ENCODE data around the gene MMP12. TPM values are rescaled to one million over a fixed set of nuclear protein-coding genes. Genes with fewer than 3 reads are reported as not detected.
"Not testable (repeated sequence)": the region's sequence is repeated elsewhere in the genome, so short reads cannot be mapped to it uniquely, and the experiment has no call there.

MMP12 gene
- total RNA-seq, 1 donor from 2014 or later, result not detected

- TF ChIP-seq, protein P1, sequence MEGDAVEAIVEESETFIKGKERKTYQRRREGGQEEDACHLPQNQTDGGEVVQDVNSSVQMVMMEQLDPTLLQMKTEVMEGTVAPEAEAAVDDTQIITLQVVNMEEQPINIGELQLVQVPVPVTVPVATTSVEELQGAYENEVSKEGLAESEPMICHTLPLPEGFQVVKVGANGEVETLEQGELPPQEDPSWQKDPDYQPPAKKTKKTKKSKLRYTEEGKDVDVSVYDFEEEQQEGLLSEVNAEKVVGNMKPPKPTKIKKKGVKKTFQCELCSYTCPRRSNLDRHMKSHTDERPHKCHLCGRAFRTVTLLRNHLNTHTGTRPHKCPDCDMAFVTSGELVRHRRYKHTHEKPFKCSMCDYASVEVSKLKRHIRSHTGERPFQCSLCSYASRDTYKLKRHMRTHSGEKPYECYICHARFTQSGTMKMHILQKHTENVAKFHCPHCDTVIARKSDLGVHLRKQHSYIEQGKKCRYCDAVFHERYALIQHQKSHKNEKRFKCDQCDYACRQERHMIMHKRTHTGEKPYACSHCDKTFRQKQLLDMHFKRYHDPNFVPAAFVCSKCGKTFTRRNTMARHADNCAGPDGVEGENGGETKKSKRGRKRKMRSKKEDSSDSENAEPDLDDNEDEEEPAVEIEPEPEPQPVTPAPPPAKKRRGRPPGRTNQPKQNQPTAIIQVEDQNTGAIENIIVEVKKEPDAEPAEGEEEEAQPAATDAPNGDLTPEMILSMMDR (IDR thresholded peaks at IDR 0.05), result no peak
- H3K9me3 Mint-ChIP-seq (ENCODE audit: unreplicated experiment), result no peaks in the 10 kb centered on the region
- peak overlapping the region; percentile 50 for H3K27ac Mint-ChIP-seq (ENCODE audit: unreplicated experiment)
- no peaks in the 10 kb centered on the region for H3K36me3 Mint-ChIP-seq (ENCODE audit: unreplicated experiment)
- no peak overlapping the region for H3K4me3 Mint-ChIP-seq (ENCODE audit: unreplicated experiment)
- peaks cover 27% of the 10 kb centered on the region for H3K27me3 Mint-ChIP-seq (ENCODE audit: unreplicated experiment)
- peaks cover 23% of the 10 kb centered on the region for H3K4me1 Mint-ChIP-seq (ENCODE audit: unreplicated experiment)
- DNase-seq (ENCODE audit: extremely low spot score, unreplicated experiment), result peak; percentile 86
These were observed 12.2 kb upstream of the MMP12 start for GRCh38 chr11:102886999-102887398.

- Mint-ChIP-seq H3K9me3 (ENCODE audit: unreplicated experiment) (no peaks in the 10 kb centered on the region), H3K4me3 (ENCODE audit: unreplicated experiment) (no peak overlapping the region), H3K27me3 (ENCODE audit: unreplicated experiment) (no peaks in the 10 kb centered on the region), H3K36me3 (ENCODE audit: unreplicated experiment) (no peaks in the 10 kb centered on the region), H3K4me1 (ENCODE audit: unreplicated experiment) (peaks cover 23% of the 10 kb centered on the region), H3K27ac (ENCODE audit: unreplicated experiment) (no peak overlapping the region)
- TF ChIP-seq, protein P1 (IDR thresholded peaks at IDR 0.05), result no peak
- no peak for DNase-seq (ENCODE audit: extremely low spot score, unreplicated experiment)
These were observed 8.4 kb upstream of the MMP12 start for GRCh38 chr11:102883141-102883540.

GRCh38 chr11:102882389-102883024 lies 7.7 kb upstream of the MMP12 start:
- Mint-ChIP-seq H3K4me3 (ENCODE audit: unreplicated experiment) (no peak overlapping the region), H3K27me3 (ENCODE audit: unreplicated experiment) (peaks cover 2% of the 10 kb centered on the region), H3K27ac (ENCODE audit: unreplicated experiment) (no peak overlapping the region), H3K9me3 (ENCODE audit: unreplicated experiment) (no peaks in the 10 kb centered on the region), H3K36me3 (ENCODE audit: unreplicated experiment) (no peaks in the 10 kb centered on the region), H3K4me1 (ENCODE audit: unreplicated experiment) (peaks cover 23% of the 10 kb centered on the region)
- DNase-seq (ENCODE audit: extremely low spot score, unreplicated experiment), result no peak
- TF ChIP-seq, protein P1 (IDR thresholded peaks at IDR 0.05), result no peak

DNA sequence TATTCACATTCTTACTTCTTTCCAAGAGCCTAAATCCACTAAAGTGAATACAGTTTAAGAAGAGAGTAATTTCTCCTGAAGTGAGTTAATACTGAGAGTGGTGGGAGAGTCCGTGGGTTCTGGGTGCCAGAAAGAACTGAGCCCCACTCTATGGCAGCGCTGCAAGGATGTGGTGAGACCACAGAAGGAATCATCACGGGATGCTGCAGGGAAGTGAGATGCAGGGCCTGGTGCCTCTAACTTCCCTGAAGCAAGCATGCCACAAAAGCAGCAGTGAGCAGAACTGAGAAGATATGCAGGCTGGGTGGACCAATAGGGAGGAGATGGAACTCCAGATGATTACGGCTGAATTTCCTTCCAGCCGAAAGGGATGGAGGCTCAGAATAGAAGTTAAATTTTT lies 5.0 kb upstream of the MMP12 start:
- DNase-seq (ENCODE audit: extremely low spot score, unreplicated experiment), result no peak
- peaks cover 10% of the 10 kb centered on the region for H3K27me3 Mint-ChIP-seq (ENCODE audit: unreplicated experiment)
- no peak overlapping the region for H3K4me3 Mint-ChIP-seq (ENCODE audit: unreplicated experiment)
- H3K36me3 Mint-ChIP-seq (ENCODE audit: unreplicated experiment), result no peaks in the 10 kb centered on the region
- TF ChIP-seq, protein P1 (IDR thresholded peaks at IDR 0.05), result no peak
- H3K4me1 Mint-ChIP-seq (ENCODE audit: unreplicated experiment), result peaks cover 5% of the 10 kb centered on the region
- H3K9me3 Mint-ChIP-seq (ENCODE audit: unreplicated experiment), result no peaks in the 10 kb centered on the region
- no peak overlapping the region for H3K27ac Mint-ChIP-seq (ENCODE audit: unreplicated experiment)

DNA sequence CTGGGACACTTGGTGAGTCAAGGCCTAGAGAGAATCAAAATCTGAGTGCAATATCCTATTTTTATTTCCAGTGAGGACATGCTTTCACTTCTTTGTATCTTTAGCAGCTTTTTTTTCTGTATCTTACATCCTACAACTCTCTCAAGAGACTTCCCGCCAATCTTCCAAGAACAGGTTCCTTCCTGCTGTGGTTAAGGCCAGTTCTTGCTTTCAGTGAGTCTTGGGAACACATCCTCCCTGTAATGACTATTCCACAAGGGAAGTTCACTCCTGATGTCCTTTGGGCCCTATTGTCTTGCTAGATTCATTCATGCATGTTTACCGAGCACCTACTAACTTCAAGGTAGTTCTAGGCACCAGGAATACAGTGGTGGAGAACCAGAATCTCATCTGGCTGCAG lies 3.8 kb upstream of the MMP12 start:
- DNase-seq (ENCODE audit: extremely low spot score, unreplicated experiment), result no peak
- Mint-ChIP-seq H3K27ac (ENCODE audit: unreplicated experiment) (no peak overlapping the region), H3K4me3 (ENCODE audit: unreplicated experiment) (no peak overlapping the region), H3K9me3 (ENCODE audit: unreplicated experiment) (no peaks in the 10 kb centered on the region), H3K4me1 (ENCODE audit: unreplicated experiment) (peaks cover 5% of the 10 kb centered on the region), H3K27me3 (ENCODE audit: unreplicated experiment) (peaks cover 10% of the 10 kb centered on the region), H3K36me3 (ENCODE audit: unreplicated experiment) (no peaks in the 10 kb centered on the region)
- TF ChIP-seq, protein P1 (IDR thresholded peaks at IDR 0.05), result no peak

GRCh38 chr11:102869354-102869964 lies 5.3 kb downstream of the MMP12 start:
- not testable (repeated sequence) for H3K27me3 Mint-ChIP-seq (ENCODE audit: unreplicated experiment); H3K36me3 Mint-ChIP-seq (ENCODE audit: unreplicated experiment); H3K9me3 Mint-ChIP-seq (ENCODE audit: unreplicated experiment); H3K4me3 Mint-ChIP-seq (ENCODE audit: unreplicated experiment); H3K4me1 Mint-ChIP-seq (ENCODE audit: unreplicated experiment); H3K27ac Mint-ChIP-seq (ENCODE audit: unreplicated experiment); DNase-seq (ENCODE audit: extremely low spot score, unreplicated experiment)
